DMS79 (cell line): ENCODE results near the gene FSIP2.

ENCODE experiments used
- DNase-seq: peaks from one replicate; lab custom pipeline; 2025; lab: John Stamatoyannopoulos, UW

Gene FSIP2

GRCh38 chr2:185738679-185739472, at the start of gene FSIP2:
Gene FSIP2, plus strand, starts transcription at chr2:185738804. Its CDS starts 91 bp downstream, at chr2:185738895.
- no peak for DNase-seq

- DNase-seq: no peak
Observed at GRCh38 chr2:185689906-185690539, 48.6 kb upstream of the FSIP2 start.

- DNase-seq: no peak
Observed at GRCh38 chr2:185695711-185696235, 42.8 kb upstream of the FSIP2 start.

- no peak for DNase-seq
Observed at GRCh38 chr2:185700883-185701282, 37.7 kb upstream of the FSIP2 start.

GRCh38 chr2:185734658-185735057, 3.9 kb upstream of the FSIP2 start:
- DNase-seq: no peak

- DNase-seq: no peak
Observed at GRCh38 chr2:185736210-185736609, 2.4 kb upstream of the FSIP2 start.

- DNase-seq: no peak
Observed at GRCh38 chr2:185745864-185746859, 7.6 kb downstream of the FSIP2 start.

- no peak for DNase-seq
Observed at GRCh38 chr2:185757356-185757755, 18.8 kb downstream of the FSIP2 start.

GRCh38 chr2:185771396-185771795, 32.8 kb downstream of the FSIP2 start:
- no peak for DNase-seq

- DNase-seq: no peak
Observed at GRCh38 chr2:185780890-185781289, 42.3 kb downstream of the FSIP2 start.

GRCh38 chr2:185782223-185782769, 43.7 kb downstream of the FSIP2 start:
- no peak for DNase-seq

- no peak for DNase-seq
Observed at GRCh38 chr2:185785156-185785555, 46.6 kb downstream of the FSIP2 start.

- DNase-seq: no peak
Observed at GRCh38 chr2:185785851-185786473, 47.4 kb downstream of the FSIP2 start.

GRCh38 chr2:185787227-185788145, 48.9 kb downstream of the FSIP2 start:
- DNase-seq: no peak

- no peak for DNase-seq
Observed at GRCh38 chr2:185790361-185790760, 51.8 kb downstream of the FSIP2 start.

- DNase-seq: no peak
Observed at GRCh38 chr2:185793532-185794345, 55.1 kb downstream of the FSIP2 start.

- no peak for DNase-seq
Observed at GRCh38 chr2:185796758-185797157, 58.2 kb downstream of the FSIP2 start.

- DNase-seq: no peak
Observed at GRCh38 chr2:185802926-185803325, 64.3 kb downstream of the FSIP2 start.

- DNase-seq: no peak
Observed at GRCh38 chr2:185806783-185807182, 68.2 kb downstream of the FSIP2 start.
